HG03342 (cell line): ENCODE data around the gene ATP8A2.
"Not testable (repeated sequence)": the region's sequence is repeated elsewhere in the genome, so short reads cannot be mapped to it uniquely, and the experiment has no call there.

ENCODE experiments used
- ATAC-seq: cut with Tn5 transposase; IDR thresholded peaks from one replicate; pipeline ENCODE4 v1.9.1; 2021; ENCODE audit warnings: mild to moderate bottlenecking, moderate library complexity; ENCODE audit not compliant: unreplicated experiment

ATP8A2 gene

GRCh38 chr13:25457566-25457965 lies 85.8 kb downstream of the ATP8A2 start:
- no peak for ATAC-seq

DNA sequence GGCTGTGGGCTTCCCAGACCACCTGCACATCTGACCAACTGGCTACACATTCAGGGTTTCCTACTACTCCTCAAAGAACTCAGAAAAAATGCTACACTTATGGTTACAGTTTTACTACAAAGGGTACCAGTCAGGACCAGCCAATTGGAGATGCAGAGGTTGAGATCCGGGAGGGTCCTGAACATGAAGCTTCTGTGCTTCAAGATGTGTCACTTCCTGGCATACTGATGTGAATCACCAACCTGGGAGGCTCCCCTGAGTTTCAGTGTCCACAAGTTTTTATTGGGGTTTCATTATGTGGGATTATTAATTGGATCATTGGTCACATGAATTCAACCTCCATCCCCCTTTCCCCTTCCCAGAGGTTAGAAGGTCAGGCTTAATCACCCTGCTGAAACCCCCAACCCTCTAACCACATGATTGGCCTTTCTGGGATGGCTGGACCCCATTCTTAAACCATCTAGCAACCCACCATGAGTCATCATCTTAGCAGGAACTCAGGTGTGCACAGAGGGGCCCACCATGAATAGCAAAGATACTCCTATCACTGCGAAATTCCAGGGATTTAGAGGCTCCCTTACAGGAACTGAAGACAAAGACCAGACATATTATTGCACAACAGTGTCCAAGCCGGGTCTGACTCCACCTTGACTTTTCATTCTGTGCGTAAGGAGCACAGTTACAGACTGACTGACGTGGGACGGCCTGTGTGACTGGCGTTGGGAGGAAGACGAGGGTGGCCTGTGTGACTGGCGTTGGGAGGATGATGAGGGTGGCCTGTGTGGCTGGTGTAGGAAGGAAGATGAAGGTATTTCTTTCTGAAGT lies 90.7 kb downstream of the ATP8A2 start:
- ATAC-seq, result no peak

- ATAC-seq, result no peak
Observed at GRCh38 chr13:25463496-25463895, 91.7 kb downstream of the ATP8A2 start.

- ATAC-seq, result no peak
Observed at GRCh38 chr13:25466880-25467279, 95.1 kb downstream of the ATP8A2 start.

- ATAC-seq, result no peak
Observed at GRCh38 chr13:25468325-25469168, 96.8 kb downstream of the ATP8A2 start.

DNA sequence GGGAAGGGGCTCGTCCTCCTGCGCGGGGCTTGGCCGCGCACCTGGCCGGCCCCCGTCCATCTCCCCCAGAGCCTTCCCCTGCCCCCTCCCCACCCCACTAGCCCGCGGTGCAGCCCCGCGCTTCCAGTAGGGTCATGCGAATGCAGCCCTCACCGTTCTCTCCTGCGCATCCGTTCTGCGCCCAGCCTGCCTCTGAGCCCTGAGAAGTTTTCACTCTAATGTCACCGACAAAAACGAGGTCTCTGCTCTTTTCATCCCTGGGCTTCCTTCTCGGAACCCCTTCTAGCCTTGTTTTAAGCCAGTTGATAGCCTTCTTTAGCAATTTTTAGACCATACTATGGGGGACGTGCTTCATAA lies 97.4 kb downstream of the ATP8A2 start:
- no peak for ATAC-seq

- no peak for ATAC-seq
Observed at GRCh38 chr13:25473864-25474263, 102.1 kb downstream of the ATP8A2 start.

- no peak for ATAC-seq
Observed at GRCh38 chr13:25478186-25478585, 106.4 kb downstream of the ATP8A2 start.

DNA sequence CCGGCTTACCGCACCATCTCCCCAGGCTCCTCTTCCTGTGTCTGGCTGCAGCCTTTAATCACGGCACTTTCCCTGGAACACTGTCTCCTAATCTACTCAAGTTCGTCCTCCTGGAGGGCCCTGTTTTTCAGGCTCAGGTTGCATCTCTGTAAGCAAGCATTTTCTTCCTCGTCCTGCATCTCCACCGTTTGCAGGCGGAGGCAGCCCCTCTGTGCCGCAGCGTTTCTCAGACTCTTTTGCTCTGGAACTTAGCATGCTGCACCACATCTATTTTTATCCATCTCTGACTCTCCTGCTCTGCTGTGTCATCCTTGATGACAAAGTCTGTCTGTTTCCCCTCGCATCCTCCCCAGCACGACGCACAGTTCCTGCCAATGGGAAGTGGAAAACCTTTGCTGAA lies 117.5 kb downstream of the ATP8A2 start:
- no peak for ATAC-seq

DNA sequence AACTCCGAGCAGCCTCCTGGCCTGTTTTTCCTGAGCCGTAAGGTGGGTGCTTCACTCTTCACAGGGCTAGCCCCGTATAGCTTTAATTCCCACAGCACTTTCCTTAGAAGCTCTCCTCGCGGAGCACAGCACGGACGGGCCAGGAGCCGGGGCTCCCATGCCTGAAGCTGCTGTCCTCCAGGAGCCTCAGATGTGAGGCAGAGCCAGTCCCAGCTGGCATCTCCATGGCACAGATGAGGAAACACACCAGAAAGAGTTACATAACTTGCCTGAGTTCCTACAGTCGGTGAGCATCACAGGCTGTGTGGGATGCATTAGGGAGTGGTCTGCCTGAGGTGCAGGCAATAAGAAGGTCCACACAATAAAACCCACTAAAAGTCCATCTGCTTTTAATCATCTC lies 118.5 kb downstream of the ATP8A2 start:
- no peak for ATAC-seq

GRCh38 chr13:25493931-25494640 lies 122.3 kb downstream of the ATP8A2 start:
- no peak for ATAC-seq

GRCh38 chr13:25494698-25495411 lies 123.1 kb downstream of the ATP8A2 start:
- no peak for ATAC-seq

GRCh38 chr13:25501231-25501630 lies 129.5 kb downstream of the ATP8A2 start:
- no peak for ATAC-seq

- ATAC-seq, result no peak
Observed at GRCh38 chr13:25502031-25502430, 130.3 kb downstream of the ATP8A2 start.

DNA sequence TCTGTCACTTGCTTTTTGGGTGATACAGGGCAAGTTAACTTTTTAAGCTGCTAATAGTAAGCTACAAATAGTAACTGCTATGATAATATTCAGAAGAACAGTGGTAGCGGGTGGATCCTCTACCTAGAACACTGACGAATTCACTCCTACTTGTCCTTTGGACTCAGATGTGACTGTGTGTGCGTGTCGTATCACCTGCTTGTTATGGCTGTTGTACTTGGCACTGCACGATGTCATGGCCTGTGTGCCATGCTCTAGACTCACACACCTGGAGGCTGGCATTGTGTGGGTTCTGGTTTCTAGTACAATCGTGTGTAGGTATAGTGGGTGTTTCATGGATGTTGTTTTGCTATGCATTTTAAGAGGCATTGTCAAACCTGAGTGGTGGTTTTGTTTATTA lies 130.8 kb downstream of the ATP8A2 start:
- ATAC-seq, result no peak

DNA sequence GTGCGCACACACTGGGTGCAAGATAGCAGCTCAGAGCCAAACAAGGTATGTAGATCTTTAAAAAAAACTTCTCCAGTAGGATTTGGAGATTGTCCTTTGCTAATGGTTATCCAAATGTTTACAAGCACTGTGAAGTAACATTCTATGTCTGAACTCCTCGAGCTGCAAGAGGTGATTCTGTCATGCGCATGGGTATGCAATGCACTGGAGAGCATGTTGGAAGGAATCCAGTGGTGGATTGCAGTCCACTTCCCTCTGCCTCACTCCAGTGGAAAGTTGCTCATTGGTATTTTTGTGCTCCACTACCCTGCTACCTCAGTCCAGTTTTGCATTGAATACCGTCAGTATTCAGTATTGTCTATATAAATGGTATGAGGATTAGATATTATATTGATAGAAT lies 132.1 kb downstream of the ATP8A2 start:
- no peak for ATAC-seq

DNA sequence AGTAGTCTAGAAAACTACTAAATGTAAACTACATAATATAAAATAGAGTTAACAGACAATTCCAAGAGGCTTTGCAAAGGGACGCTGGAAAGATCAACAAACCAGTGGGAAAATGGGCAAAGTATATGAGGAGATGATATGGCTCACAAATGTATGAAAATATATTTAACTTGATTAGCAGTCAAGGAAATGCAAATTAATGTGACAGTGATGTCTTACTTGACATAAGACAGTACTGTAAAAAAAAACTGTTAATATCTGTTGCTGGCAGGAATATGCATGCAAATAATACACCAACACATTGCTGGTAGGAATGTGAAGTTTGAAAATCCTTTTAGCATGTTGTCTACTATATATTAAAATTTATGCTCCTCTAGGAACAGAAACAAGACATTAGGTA lies 136.1 kb downstream of the ATP8A2 start:
- ATAC-seq, result no peak

DNA sequence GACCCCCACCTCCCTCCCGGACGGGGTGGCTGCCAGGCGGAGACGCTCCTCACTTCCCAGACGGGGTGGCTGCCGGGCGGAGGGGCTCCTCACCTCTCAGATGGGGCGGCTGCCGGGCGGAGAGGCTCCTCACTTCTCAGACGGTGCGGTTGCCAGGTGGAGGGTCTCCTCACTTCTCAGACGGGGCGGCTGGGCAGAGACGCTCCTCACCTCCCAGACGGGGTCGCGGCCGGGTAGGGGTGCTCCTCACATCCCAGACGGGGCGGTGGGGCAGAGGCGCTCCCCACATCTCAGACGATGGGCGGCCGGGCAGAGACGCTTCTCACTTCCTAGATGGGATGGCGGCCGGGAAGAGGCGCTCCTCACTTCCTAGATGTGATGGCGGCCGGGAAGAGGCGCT lies 141.3 kb downstream of the ATP8A2 start:
- ATAC-seq, result not testable (repeated sequence)

DNA sequence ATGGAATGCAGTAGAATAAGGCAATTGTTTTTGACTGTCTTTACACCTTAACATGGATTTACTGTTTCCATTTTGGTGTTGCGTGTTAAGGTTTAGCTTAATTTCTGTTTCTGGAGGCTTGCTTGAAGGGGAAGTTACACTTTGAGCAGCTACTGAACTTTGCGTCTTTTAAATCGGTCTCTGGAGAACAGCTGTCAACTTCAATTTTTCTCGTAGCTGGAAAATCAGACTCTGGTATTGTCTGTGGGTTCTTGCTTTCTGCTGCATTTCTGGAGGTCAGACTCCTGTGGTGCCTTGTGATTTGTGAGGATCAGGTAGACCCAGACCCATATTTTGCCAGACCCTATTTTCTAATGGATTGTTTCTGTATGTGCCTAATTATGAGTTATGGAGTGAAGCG lies 146.7 kb downstream of the ATP8A2 start:
- ATAC-seq, result no peak

DNA sequence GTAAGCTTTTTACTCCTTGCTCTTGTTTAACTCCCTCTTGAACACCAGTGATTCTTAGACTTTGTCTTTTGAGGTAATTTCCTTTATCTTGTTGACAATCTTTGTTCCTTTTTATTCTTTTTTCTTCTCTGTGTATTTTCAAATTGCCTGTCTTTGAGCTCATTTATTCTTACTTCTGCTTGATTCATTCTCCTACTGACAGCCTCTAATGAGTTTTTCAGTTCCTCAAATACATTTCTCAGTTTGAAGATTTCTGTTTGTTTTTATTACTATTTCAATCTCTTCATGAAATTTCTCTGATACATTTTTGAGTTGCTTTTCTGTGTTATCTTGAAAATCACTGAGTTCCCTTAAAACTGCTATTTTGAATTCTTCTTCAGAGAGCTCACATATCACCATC lies 154.1 kb downstream of the ATP8A2 start:
- ATAC-seq, result peak; percentile 40

DNA sequence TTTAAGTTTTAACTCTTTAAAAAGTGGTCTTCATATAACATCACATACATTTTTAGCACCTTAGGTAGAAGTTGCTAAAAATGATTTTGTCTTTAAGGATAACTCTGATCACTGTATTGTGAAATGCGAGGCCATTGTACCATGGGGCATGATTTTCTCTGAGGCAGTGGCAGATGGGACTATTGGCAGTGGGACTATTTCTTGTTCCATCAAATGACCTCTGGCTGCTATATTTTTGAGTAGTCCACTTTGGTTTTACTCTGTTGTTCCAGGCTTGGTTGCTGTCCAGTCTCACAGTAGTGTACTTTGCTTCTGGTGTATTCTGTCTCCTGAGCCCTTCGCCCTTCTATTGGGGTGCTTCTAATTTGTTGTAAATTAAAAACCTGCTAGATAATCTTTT lies 156.5 kb downstream of the ATP8A2 start:
- no peak for ATAC-seq
